Hippocampal formation (tissue), 2 donors: ENCODE data around the gene VPS11.

Experiments
- DNase-seq, 2 donors: peaks; one replicate each; lab custom pipeline; 2025; lab: John Stamatoyannopoulos, UW

Gene VPS11

GRCh38 chr11:119081682-119082260 is 14.2 kb downstream of the VPS11 start:
- DNase-seq: peak; percentile 55 to 64

- peak; percentile 94 to 96 for DNase-seq
Observed at GRCh38 chr11:119084663-119085436, 17.2 kb downstream of the VPS11 start, which contains the start of gene HMBS. Gene HMBS, plus strand, starts transcription at chr11:119084881. Its CDS starts 153 bp downstream, at chr11:119085034.

GRCh38 chr11:119085437-119085847 is 17.8 kb downstream of the VPS11 start:
- DNase-seq: no peak

- no peak for DNase-seq
Observed at GRCh38 chr11:119087123-119087522, 19.5 kb downstream of the VPS11 start.

- no peak for DNase-seq
Observed at GRCh38 chr11:119087747-119088241, 20.2 kb downstream of the VPS11 start.

- no peak for DNase-seq
Observed at GRCh38 chr11:119088406-119088805, 20.8 kb downstream of the VPS11 start.

- no peak for DNase-seq
Observed at GRCh38 chr11:119089319-119089718, 21.7 kb downstream of the VPS11 start.

GRCh38 chr11:119091178-119091577 is 23.6 kb downstream of the VPS11 start:
- DNase-seq: no peak

- no peak for DNase-seq
Observed at GRCh38 chr11:119091966-119092879, 24.6 kb downstream of the VPS11 start.

- peak in 1 of 2 donors; percentile 7 for DNase-seq
Observed at GRCh38 chr11:119092880-119093842, 25.5 kb downstream of the VPS11 start.

- DNase-seq: peak in 1 of 2 donors; percentile 54
Observed at GRCh38 chr11:119093942-119094815, 26.6 kb downstream of the VPS11 start.

- peak; percentile 74 for DNase-seq
Observed at GRCh38 chr11:119094816-119095065, 27.1 kb downstream of the VPS11 start.

- DNase-seq: peak; percentile 99
Observed at GRCh38 chr11:119095066-119095880, 27.7 kb downstream of the VPS11 start.

- DNase-seq: no peak
Observed at GRCh38 chr11:119099711-119100110, 32.1 kb downstream of the VPS11 start.

GRCh38 chr11:119100246-119100970 is 32.8 kb downstream of the VPS11 start:
- DNase-seq: peak in 1 of 2 donors; percentile 24

- no peak for DNase-seq
Observed at GRCh38 chr11:119100994-119101758, 33.6 kb downstream of the VPS11 start.

GRCh38 chr11:119101759-119102423 is 34.3 kb downstream of the VPS11 start, which contains the start of gene DPAGT1:
Gene DPAGT1, minus strand, starts transcription at chr11:119101853. Its CDS starts 198 bp downstream, at chr11:119101655.
- peak; percentile 88 to 98 for DNase-seq
